ENCODE measurements around the gene SLX9. TPM values are rescaled to one million over a fixed set of nuclear protein-coding genes. Genes with fewer than 3 reads are reported as not detected.

Gene SLX9
- polyA plus RNA-seq, 1 donor from 2014 or later, result 15.4 TPM

DNA sequence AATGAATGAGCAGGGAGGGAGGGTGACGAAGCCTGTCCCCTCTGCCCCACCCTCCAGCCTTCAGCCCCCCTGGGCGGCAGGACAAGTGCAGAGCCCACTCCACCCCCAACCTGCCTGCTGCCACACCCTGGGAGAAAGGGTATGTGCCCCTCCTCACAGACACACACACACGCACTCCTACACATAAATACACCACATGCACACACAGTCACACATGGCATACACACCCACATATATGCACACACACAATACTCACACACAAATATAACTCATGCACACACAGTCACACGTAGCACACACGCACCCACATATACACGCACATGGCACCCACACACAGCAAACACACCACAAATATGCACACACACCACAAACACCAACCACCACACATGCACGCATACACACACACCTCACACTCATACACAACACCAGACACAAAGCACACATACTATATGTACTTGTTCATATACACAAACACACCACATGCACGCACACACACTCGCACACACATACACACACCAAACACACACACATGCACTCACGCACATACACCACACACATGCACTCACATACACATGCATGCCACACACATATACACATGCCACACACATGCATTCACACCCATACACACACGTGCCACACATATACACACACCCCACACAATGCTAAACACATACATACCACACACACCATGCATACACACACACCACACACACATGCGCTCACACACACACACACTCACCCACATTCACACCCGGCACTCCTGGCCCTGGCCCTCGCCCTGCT is 35.5 kb upstream of the SLX9 start:
- TF ChIP-seq TAF1 (IDR thresholded peaks at IDR 0.05; ENCODE audit: low read depth), result no peak
- TF ChIP-seq, protein P1, sequence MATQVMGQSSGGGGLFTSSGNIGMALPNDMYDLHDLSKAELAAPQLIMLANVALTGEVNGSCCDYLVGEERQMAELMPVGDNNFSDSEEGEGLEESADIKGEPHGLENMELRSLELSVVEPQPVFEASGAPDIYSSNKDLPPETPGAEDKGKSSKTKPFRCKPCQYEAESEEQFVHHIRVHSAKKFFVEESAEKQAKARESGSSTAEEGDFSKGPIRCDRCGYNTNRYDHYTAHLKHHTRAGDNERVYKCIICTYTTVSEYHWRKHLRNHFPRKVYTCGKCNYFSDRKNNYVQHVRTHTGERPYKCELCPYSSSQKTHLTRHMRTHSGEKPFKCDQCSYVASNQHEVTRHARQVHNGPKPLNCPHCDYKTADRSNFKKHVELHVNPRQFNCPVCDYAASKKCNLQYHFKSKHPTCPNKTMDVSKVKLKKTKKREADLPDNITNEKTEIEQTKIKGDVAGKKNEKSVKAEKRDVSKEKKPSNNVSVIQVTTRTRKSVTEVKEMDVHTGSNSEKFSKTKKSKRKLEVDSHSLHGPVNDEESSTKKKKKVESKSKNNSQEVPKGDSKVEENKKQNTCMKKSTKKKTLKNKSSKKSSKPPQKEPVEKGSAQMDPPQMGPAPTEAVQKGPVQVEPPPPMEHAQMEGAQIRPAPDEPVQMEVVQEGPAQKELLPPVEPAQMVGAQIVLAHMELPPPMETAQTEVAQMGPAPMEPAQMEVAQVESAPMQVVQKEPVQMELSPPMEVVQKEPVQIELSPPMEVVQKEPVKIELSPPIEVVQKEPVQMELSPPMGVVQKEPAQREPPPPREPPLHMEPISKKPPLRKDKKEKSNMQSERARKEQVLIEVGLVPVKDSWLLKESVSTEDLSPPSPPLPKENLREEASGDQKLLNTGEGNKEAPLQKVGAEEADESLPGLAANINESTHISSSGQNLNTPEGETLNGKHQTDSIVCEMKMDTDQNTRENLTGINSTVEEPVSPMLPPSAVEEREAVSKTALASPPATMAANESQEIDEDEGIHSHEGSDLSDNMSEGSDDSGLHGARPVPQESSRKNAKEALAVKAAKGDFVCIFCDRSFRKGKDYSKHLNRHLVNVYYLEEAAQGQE (IDR thresholded peaks at IDR 0.05; ENCODE audit: borderline replicate concordance), result no peak
- no peak for TF ChIP-seq EP300 (conservative IDR thresholded peaks at IDR 0.05; ENCODE audit: poor library complexity, severe bottlenecking)
- TF ChIP-seq SMC3 (conservative IDR thresholded peaks at IDR 0.05; ENCODE audit: poor library complexity), result no peak
- no peak for TF ChIP-seq POLR2AphosphoS5 (IDR thresholded peaks at IDR 0.05)
- no peak for TF ChIP-seq MXI1 (conservative IDR thresholded peaks at IDR 0.05; ENCODE audit: poor library complexity, severe bottlenecking)
- no peak for TF ChIP-seq RAD21 (conservative IDR thresholded peaks at IDR 0.05)
- no peaks in the 10 kb centered on the region for H3K36me3 ChIP-seq (ENCODE audit: insufficient read depth, low read length)

DNA sequence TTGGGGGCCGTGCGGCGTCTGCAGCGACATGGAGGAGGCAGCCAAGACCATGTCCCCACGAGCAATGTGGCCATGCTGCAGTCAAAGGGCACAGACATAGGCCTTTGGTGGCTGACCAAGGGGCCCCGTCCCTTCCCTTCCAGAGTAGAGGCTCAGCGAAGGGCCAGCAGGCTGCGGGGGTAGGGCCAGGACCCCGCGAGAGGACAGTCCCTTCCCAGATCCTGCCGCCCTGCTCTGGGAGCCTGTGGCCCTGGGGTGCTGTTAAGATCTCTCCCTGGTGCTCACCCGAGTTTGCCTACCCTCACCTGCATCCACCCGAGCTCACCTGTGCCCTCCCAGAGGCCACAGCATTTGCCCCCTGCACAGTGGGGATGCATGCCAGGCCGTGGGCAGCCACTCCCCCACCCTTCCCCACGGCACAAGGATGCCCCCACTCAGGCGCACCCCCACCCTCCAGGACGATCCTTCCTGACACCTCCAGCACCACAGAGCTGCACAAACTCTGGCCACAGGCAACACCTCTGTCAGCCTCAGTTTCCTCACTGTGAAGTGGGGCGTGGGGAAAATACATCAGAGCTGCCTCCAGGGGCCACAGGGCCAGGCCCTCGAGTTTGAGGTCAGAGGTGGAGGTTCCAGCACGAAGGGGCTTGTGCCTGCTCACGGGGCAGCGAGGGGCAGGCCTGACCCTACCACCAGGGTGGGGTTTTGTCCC is 34.7 kb upstream of the SLX9 start:
- H3K9ac ChIP-seq (ENCODE audit: low read length), result no peak overlapping the region
- TF ChIP-seq SMC3 (conservative IDR thresholded peaks at IDR 0.05; ENCODE audit: poor library complexity), result no peak

More for the DNA sequence above, 35.5 kb upstream of the SLX9 start:
- Histone ChIP-seq H3K9me2 (ENCODE audit: insufficient read depth, low read length) (no peaks in the 10 kb centered on the region), H3K9ac (ENCODE audit: low read length) (no peak overlapping the region), H3K4me2 (ENCODE audit: low read length) (no peak overlapping the region), H3K9me3 (ENCODE audit: low read length) (no peaks in the 10 kb centered on the region), H3K27me3 (ENCODE audit: insufficient read depth, low read depth, low read length) (no peaks in the 10 kb centered on the region), H3F3A (ENCODE audit: insufficient read depth, low read length, poor library complexity, severe bottlenecking) (no peaks in the 10 kb centered on the region), H4K20me1 (ENCODE audit: insufficient read depth) (no peaks in the 10 kb centered on the region), H3K4me3 (ENCODE audit: low read length) (no peak overlapping the region), H3K27ac (ENCODE audit: low read length) (no peak overlapping the region), H3K79me2 (replicated peaks; ENCODE audit: insufficient read depth, low read length) (no peaks in the 10 kb centered on the region), H2AFZ (ENCODE audit: low read depth, low read length) (no peak overlapping the region)

DNA sequence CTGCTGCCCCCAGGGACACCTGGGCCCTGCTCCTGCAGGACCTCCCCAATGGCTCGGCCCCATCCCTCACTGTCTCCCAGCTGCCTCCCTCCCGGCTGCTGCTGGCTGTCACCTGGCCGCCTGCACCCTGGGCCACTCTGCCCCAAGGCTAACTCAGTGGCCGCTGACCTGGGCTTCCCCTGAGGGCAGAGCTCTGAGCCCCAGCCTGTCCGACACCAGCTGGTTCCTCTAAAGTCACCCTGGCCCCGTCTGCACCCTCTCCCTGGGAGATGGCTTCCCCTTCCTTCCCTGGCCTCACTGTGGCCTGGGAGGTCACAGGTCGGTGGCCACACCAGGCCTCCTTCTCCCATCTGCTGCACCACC is 34.1 kb upstream of the SLX9 start:
- Histone ChIP-seq H3K79me2 (replicated peaks; ENCODE audit: insufficient read depth, low read length) (no peaks in the 10 kb centered on the region), H3K27me3 (ENCODE audit: insufficient read depth, low read depth, low read length) (no peaks in the 10 kb centered on the region), H3K4me2 (ENCODE audit: low read length) (no peak overlapping the region), H4K20me1 (ENCODE audit: insufficient read depth) (no peaks in the 10 kb centered on the region), H3F3A (ENCODE audit: insufficient read depth, low read length, poor library complexity, severe bottlenecking) (no peaks in the 10 kb centered on the region), H2AFZ (ENCODE audit: low read depth, low read length) (no peak overlapping the region), H3K36me3 (ENCODE audit: insufficient read depth, low read length) (no peaks in the 10 kb centered on the region), H3K27ac (ENCODE audit: low read length) (no peak overlapping the region), H3K9ac (ENCODE audit: low read length) (no peak overlapping the region), H3K4me3 (ENCODE audit: low read length) (no peak overlapping the region), H3K9me3 (ENCODE audit: low read length) (no peaks in the 10 kb centered on the region), H3K9me2 (ENCODE audit: insufficient read depth, low read length) (no peaks in the 10 kb centered on the region)
- TF ChIP-seq TAF1 (IDR thresholded peaks at IDR 0.05; ENCODE audit: low read depth), result no peak
- TF ChIP-seq EZH2 (IDR thresholded peaks at IDR 0.05; ENCODE audit: borderline replicate concordance, insufficient read depth, low read length, poor library complexity, severe bottlenecking), result no peak
- TF ChIP-seq RAD21 (conservative IDR thresholded peaks at IDR 0.05), result no peak
- no peak for TF ChIP-seq MXI1 (conservative IDR thresholded peaks at IDR 0.05; ENCODE audit: poor library complexity, severe bottlenecking)
- TF ChIP-seq, protein P1 (IDR thresholded peaks at IDR 0.05; ENCODE audit: borderline replicate concordance), result no peak
- TF ChIP-seq, protein P2, sequence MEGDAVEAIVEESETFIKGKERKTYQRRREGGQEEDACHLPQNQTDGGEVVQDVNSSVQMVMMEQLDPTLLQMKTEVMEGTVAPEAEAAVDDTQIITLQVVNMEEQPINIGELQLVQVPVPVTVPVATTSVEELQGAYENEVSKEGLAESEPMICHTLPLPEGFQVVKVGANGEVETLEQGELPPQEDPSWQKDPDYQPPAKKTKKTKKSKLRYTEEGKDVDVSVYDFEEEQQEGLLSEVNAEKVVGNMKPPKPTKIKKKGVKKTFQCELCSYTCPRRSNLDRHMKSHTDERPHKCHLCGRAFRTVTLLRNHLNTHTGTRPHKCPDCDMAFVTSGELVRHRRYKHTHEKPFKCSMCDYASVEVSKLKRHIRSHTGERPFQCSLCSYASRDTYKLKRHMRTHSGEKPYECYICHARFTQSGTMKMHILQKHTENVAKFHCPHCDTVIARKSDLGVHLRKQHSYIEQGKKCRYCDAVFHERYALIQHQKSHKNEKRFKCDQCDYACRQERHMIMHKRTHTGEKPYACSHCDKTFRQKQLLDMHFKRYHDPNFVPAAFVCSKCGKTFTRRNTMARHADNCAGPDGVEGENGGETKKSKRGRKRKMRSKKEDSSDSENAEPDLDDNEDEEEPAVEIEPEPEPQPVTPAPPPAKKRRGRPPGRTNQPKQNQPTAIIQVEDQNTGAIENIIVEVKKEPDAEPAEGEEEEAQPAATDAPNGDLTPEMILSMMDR (IDR thresholded peaks at IDR 0.05; ENCODE audit: poor library complexity, severe bottlenecking), result no peak
- no peak for TF ChIP-seq SMC3 (conservative IDR thresholded peaks at IDR 0.05; ENCODE audit: poor library complexity)
- TF ChIP-seq EP300 (conservative IDR thresholded peaks at IDR 0.05; ENCODE audit: poor library complexity, severe bottlenecking), result no peak
- TF ChIP-seq POLR2AphosphoS5 (IDR thresholded peaks at IDR 0.05), result no peak

More for the DNA sequence above, 34.7 kb upstream of the SLX9 start:
- Histone ChIP-seq H3K36me3 (ENCODE audit: insufficient read depth, low read length) (no peaks in the 10 kb centered on the region), H2AFZ (ENCODE audit: low read depth, low read length) (no peak overlapping the region), H3K9me3 (ENCODE audit: low read length) (no peaks in the 10 kb centered on the region), H3F3A (ENCODE audit: insufficient read depth, low read length, poor library complexity, severe bottlenecking) (no peaks in the 10 kb centered on the region), H3K27ac (ENCODE audit: low read length) (no peak overlapping the region), H3K4me3 (ENCODE audit: low read length) (no peak overlapping the region), H4K20me1 (ENCODE audit: insufficient read depth) (no peaks in the 10 kb centered on the region), H3K79me2 (replicated peaks; ENCODE audit: insufficient read depth, low read length) (no peaks in the 10 kb centered on the region), H3K27me3 (ENCODE audit: insufficient read depth, low read depth, low read length) (no peaks in the 10 kb centered on the region), H3K9me2 (ENCODE audit: insufficient read depth, low read length) (no peaks in the 10 kb centered on the region), H3K4me2 (ENCODE audit: low read length) (no peak overlapping the region)
